ENCODE measurements around the gene SLC2A3.

DNA sequence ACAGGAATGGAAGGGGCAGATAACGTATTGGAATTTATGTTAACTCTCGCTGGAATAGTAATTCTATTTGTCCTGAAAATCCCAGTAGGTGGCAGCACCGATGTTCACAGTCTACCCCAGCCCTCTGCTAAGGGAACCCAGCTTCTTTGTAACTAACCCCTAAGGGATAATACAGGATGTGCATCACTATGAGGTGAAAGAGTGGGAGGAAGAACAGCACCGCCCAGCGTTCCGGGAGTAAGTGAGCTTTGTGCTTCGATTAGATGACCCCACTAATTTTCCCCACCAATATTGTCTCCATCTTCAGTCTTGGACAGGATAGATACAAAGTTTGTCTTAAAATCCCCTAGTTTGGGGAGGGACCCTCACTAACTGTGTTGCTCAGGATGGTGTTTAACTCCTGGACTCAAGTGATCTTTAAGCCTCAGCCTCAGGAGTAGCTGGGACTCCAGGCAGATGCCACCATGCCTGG lies 2.7 kb downstream of the SLC2A3 start:
- TF ChIP-seq CTCF (CRISPR knock-in tag; IDR thresholded peaks at IDR 0.05) = peak; percentile 82
- TF ChIP-seq POLR2A (IDR thresholded peaks at IDR 0.05; ENCODE audit: insufficient read depth in 1 of 2, low read depth in 2 of 2, low read length in 2 of 2) = no peak
- TF ChIP-seq PRDM10 (CRISPR knock-in tag; IDR thresholded peaks at IDR 0.05; ENCODE audit: low read depth) = no peak
- no peak for TF ChIP-seq SP1 (IDR thresholded peaks at IDR 0.05)
- TF ChIP-seq SP1 (CRISPR knock-in tag; IDR thresholded peaks at IDR 0.05) = no peak
